GM12873 (cell line): Measurements from ENCODE around the gene MKNK1.
A peak's percentile ranks its signal among the peaks of the same experiment; 100 is the strongest.

Experiments
- CTCF ChIP-seq: IDR thresholded peaks from 2 replicates; pipeline ENCODE4 v1.5.1; 2012; ENCODE audit warnings: low read depth, mild to moderate bottlenecking, moderate library complexity, low read length, control low read depth; ENCODE audit not compliant: insufficient read depth; ENCODE audit errors: missing control alignments

The MKNK1 gene

GRCh38 chr1:46635205-46635604 is 31.1 kb upstream of the MKNK1 start:
- TF ChIP-seq CTCF = no peak

GRCh38 chr1:46630719-46631118 is 26.7 kb upstream of the MKNK1 start:
- no peak for TF ChIP-seq CTCF

GRCh38 chr1:46623743-46624644 is 19.9 kb upstream of the MKNK1 start:
- TF ChIP-seq CTCF = no peak

- TF ChIP-seq CTCF = peak; percentile 52
Measured at GRCh38 chr1:46622344-46622743, 18.3 kb upstream of the MKNK1 start.

GRCh38 chr1:46621930-46622329 is 17.9 kb upstream of the MKNK1 start:
- TF ChIP-seq CTCF = no peak

GRCh38 chr1:46619656-46620258 is 15.7 kb upstream of the MKNK1 start:
- TF ChIP-seq CTCF = no peak

GRCh38 chr1:46618754-46619415 is 14.8 kb upstream of the MKNK1 start:
- no peak for TF ChIP-seq CTCF
